MG63 (cell line): ENCODE data around the gene PRR5L. TPM values are rescaled to one million over a fixed set of nuclear protein-coding genes. Genes with fewer than 3 reads are reported as not detected.

Source experiments
- DNase-seq: peaks from one replicate; pipeline ENCODE4 v3.0.0-alpha.2; 2020
- H3K27me3 ChIP-seq: fragments of 250-450 bp; sonication (Bioruptor Pico); 2 replicates; pipeline ENCODE4 v1.5.1; 2020; ENCODE audit warnings: mild to moderate bottlenecking, moderate library complexity
- H3K36me3 ChIP-seq: fragments of 250-450 bp; sonication (Bioruptor Pico); 2 replicates; pipeline ENCODE4 v1.5.1; 2020; ENCODE audit warnings: mild to moderate bottlenecking, moderate library complexity
- H3K4me3 ChIP-seq: fragments of 250-450 bp; sonication (Bioruptor Pico); 2 replicates; pipeline ENCODE4 v1.5.1; 2020; ENCODE audit warnings: mild to moderate bottlenecking, moderate library complexity
- H3K9me3 ChIP-seq: fragments of 250-450 bp; sonication (Bioruptor Pico); 2 replicates; pipeline ENCODE4 v1.5.1; 2020; ENCODE audit warnings: mild to moderate bottlenecking, moderate library complexity
- total RNA-seq: library from RNA; depleted of rRNA; stranded (reverse); fragments of >200 nt; shearing (Covaris generic); gene quantifications from 2 replicates; pipeline ENCODE4 v1.2.3, GENCODE V29; 2014; ENCODE audit warnings: low replicate concordance

The PRR5L gene
- total RNA-seq, 1 experiment from 2014 or later, result 5.3 TPM

- Histone ChIP-seq H3K9me3 (no peaks in the 10 kb centered on the region), H3K36me3 (no peaks in the 10 kb centered on the region), H3K4me3 (no peak overlapping the region), H3K27me3 (no peaks in the 10 kb centered on the region; the same call in 1 of the 2 replicates)
- DNase-seq, result peak; percentile 33
Observed at GRCh38 chr11:36412781-36413383, 116.8 kb downstream of the PRR5L start.

GRCh38 chr11:36417154-36417553, 121.1 kb downstream of the PRR5L start:
- H3K36me3 ChIP-seq, result no peaks in the 10 kb centered on the region
- H3K4me3 ChIP-seq, result no peak overlapping the region

GRCh38 chr11:36419791-36420424, 123.8 kb downstream of the PRR5L start:
- H3K27me3 ChIP-seq, result no peaks in the 10 kb centered on the region
- DNase-seq, result no peak
- no peak overlapping the region for H3K4me3 ChIP-seq
- H3K9me3 ChIP-seq, result no peaks in the 10 kb centered on the region
- no peaks in the 10 kb centered on the region for H3K36me3 ChIP-seq

More at GRCh38 chr11:36417154-36417553, 121.1 kb downstream of the PRR5L start:
- Histone ChIP-seq H3K27me3 (no peaks in the 10 kb centered on the region), H3K9me3 (no peaks in the 10 kb centered on the region)
- DNase-seq, result no peak

- no peaks in the 10 kb centered on the region for H3K36me3 ChIP-seq
- DNase-seq, result no peak
- no peak overlapping the region for H3K4me3 ChIP-seq
- no peaks in the 10 kb centered on the region for H3K9me3 ChIP-seq
- no peaks in the 10 kb centered on the region for H3K27me3 ChIP-seq
Observed at GRCh38 chr11:36421546-36422155, 125.6 kb downstream of the PRR5L start.

- Histone ChIP-seq H3K4me3 (no peak overlapping the region), H3K36me3 (no peaks in the 10 kb centered on the region), H3K9me3 (no peaks in the 10 kb centered on the region), H3K27me3 (no peaks in the 10 kb centered on the region)
- DNase-seq, result no peak
Observed at GRCh38 chr11:36425561-36426081, 129.5 kb downstream of the PRR5L start.

GRCh38 chr11:36426226-36426848, 130.2 kb downstream of the PRR5L start:
- Histone ChIP-seq H3K27me3 (no peaks in the 10 kb centered on the region), H3K36me3 (no peaks in the 10 kb centered on the region), H3K9me3 (no peaks in the 10 kb centered on the region), H3K4me3 (no peak overlapping the region)
- no peak for DNase-seq

GRCh38 chr11:36427079-36427478, 131.0 kb downstream of the PRR5L start:
- DNase-seq, result no peak
- H3K9me3 ChIP-seq, result no peaks in the 10 kb centered on the region
- no peaks in the 10 kb centered on the region for H3K36me3 ChIP-seq
- H3K27me3 ChIP-seq, result no peaks in the 10 kb centered on the region
- H3K4me3 ChIP-seq, result no peak overlapping the region

GRCh38 chr11:36427876-36428275, 131.8 kb downstream of the PRR5L start:
- Histone ChIP-seq H3K27me3 (no peaks in the 10 kb centered on the region), H3K4me3 (no peak overlapping the region), H3K36me3 (no peaks in the 10 kb centered on the region), H3K9me3 (no peaks in the 10 kb centered on the region)
- no peak for DNase-seq

- no peak overlapping the region for H3K4me3 ChIP-seq
- no peaks in the 10 kb centered on the region for H3K9me3 ChIP-seq
- H3K27me3 ChIP-seq, result no peaks in the 10 kb centered on the region
- no peaks in the 10 kb centered on the region for H3K36me3 ChIP-seq
- peak; percentile 96 for DNase-seq
Observed at GRCh38 chr11:36431429-36432092, 135.5 kb downstream of the PRR5L start.

- no peak overlapping the region for H3K4me3 ChIP-seq
- H3K36me3 ChIP-seq, result no peaks in the 10 kb centered on the region
- H3K27me3 ChIP-seq, result no peaks in the 10 kb centered on the region
- no peaks in the 10 kb centered on the region for H3K9me3 ChIP-seq
- no peak for DNase-seq
Observed at GRCh38 chr11:36432093-36432469, 136.0 kb downstream of the PRR5L start.

- Histone ChIP-seq H3K36me3 (no peaks in the 10 kb centered on the region), H3K9me3 (no peaks in the 10 kb centered on the region), H3K27me3 (no peaks in the 10 kb centered on the region), H3K4me3 (no peak overlapping the region)
- no peak for DNase-seq
Observed at GRCh38 chr11:36432738-36433137, 136.7 kb downstream of the PRR5L start.

GRCh38 chr11:36436064-36436463, 140.0 kb downstream of the PRR5L start:
- no peaks in the 10 kb centered on the region for H3K27me3 ChIP-seq
- no peak overlapping the region for H3K4me3 ChIP-seq
- H3K9me3 ChIP-seq, result no peaks in the 10 kb centered on the region
- H3K36me3 ChIP-seq, result no peaks in the 10 kb centered on the region
- no peak for DNase-seq

- Histone ChIP-seq H3K9me3 (no peaks in the 10 kb centered on the region), H3K4me3 (no peak overlapping the region), H3K27me3 (no peaks in the 10 kb centered on the region), H3K36me3 (no peaks in the 10 kb centered on the region)
- no peak for DNase-seq
Observed at GRCh38 chr11:36436589-36436988, 140.5 kb downstream of the PRR5L start.

GRCh38 chr11:36437413-36437812, 141.3 kb downstream of the PRR5L start:
- no peak overlapping the region for H3K4me3 ChIP-seq
- H3K27me3 ChIP-seq, result no peaks in the 10 kb centered on the region
- no peaks in the 10 kb centered on the region for H3K9me3 ChIP-seq
- DNase-seq, result no peak
- H3K36me3 ChIP-seq, result no peaks in the 10 kb centered on the region

GRCh38 chr11:36438126-36438525, 142.0 kb downstream of the PRR5L start:
- Histone ChIP-seq H3K9me3 (no peaks in the 10 kb centered on the region), H3K27me3 (no peaks in the 10 kb centered on the region), H3K4me3 (no peak overlapping the region), H3K36me3 (no peaks in the 10 kb centered on the region)
- no peak for DNase-seq

GRCh38 chr11:36441610-36442208, 145.6 kb downstream of the PRR5L start:
- Histone ChIP-seq H3K27me3 (no peaks in the 10 kb centered on the region), H3K9me3 (no peaks in the 10 kb centered on the region), H3K4me3 (no peak overlapping the region), H3K36me3 (no peaks in the 10 kb centered on the region)
- no peak for DNase-seq

- Histone ChIP-seq H3K27me3 (no peaks in the 10 kb centered on the region), H3K36me3 (no peaks in the 10 kb centered on the region), H3K9me3 (no peaks in the 10 kb centered on the region), H3K4me3 (no peak overlapping the region)
- DNase-seq, result no peak
Observed at GRCh38 chr11:36443661-36444060, 147.6 kb downstream of the PRR5L start.
